Stomach (tissue), 9 donors: ENCODE data around the gene TOMM40. TPM values are rescaled to one million over a fixed set of nuclear protein-coding genes. Genes with fewer than 3 reads are reported as not detected.
"Not testable (repeated sequence)": the region's sequence is repeated elsewhere in the genome, so short reads cannot be mapped to it uniquely, and the experiment has no call there.

Experiments used
- DNase-seq, 2 donors: peaks; one replicate each; pipeline versions ENCODE4 v3.0.0 to v3.0.0-alpha.2; 2013 to 2019
- H3K27ac ChIP-seq, 5 donors: fragments of 200-600 bp in 4 of 5; sonication (generic) in 4 of 5; one replicate each; pipeline ENCODE4 v1.5.1; 2013 to 2019; ENCODE audit warnings: mild to moderate bottlenecking in 1 of 5, moderate library complexity in 1 of 5
- H3K27me3 ChIP-seq, 3 donors: fragments of 200-600 bp; sonication (generic); one replicate each; pipeline ENCODE4 v1.5.1; 2017 to 2019; ENCODE audit warnings: mixed run types in 1 of 3
- H3K36me3 ChIP-seq, 4 donors: fragments of 200-600 bp; sonication (generic); 1 replicate in 3 of 4; 2 replicates in 1 of 4; pipeline ENCODE4 v1.5.1; 2016 to 2019
- H3K4me1 ChIP-seq, 4 donors: fragments of 200-600 bp; sonication (generic); one replicate each; pipeline ENCODE4 v1.5.1; 2016 to 2019
- H3K4me3 ChIP-seq, 4 donors: fragments of 200-600 bp; sonication (generic) in 3 of 4; one replicate each; pipeline ENCODE4 v1.5.1; 2016 to 2019; ENCODE audit warnings: mild to moderate bottlenecking in 1 of 4
- H3K9me3 ChIP-seq, 4 donors: fragments of 200-600 bp; sonication (generic); one replicate each; pipeline ENCODE4 v1.5.1; 2016 to 2019
- EP300 ChIP-seq: sonication (generic); formaldehyde crosslinking; IDR thresholded peaks from one replicate; pipeline ENCODE4 v1.6.1; 2017; ENCODE audit warnings: antibody characterized with exemption
- POLR2A ChIP-seq, 4 donors: fragments of 450-650 bp; IDR thresholded peaks; one replicate each; pipeline ENCODE4 v1.6.1; 2016; ENCODE audit warnings: antibody characterized with exemption in 4 of 4, control low read depth in 2 of 4, mild to moderate bottlenecking in 1 of 4, moderate library complexity in 1 of 4
- POLR2AphosphoS5 ChIP-seq, 3 donors: sonication (generic); formaldehyde crosslinking; IDR thresholded peaks; one replicate each; pipeline ENCODE4 v1.6.1; 2016; ENCODE audit warnings: antibody characterized with exemption in 3 of 3
- WGBS, 5 donors: extraction: QIAGEN DNeasy Blood & Tissue Kit in 3 of 5; methylation state at CpG; one replicate each; pipeline versions ENCODE4 v1.1.5 to v1.1.7; 2013 to 2018; 5-methylcytosine and 5-hydroxymethylcytosine counted together
- intact Hi-C: fragments of 100-400 bp; cut with DNase I; formaldehyde crosslinking; loops from one replicate; pipeline ENCODE4 v1.15.1; 2023; ENCODE audit warnings: low total_unique reads
- polyA plus RNA-seq, 3 donors: library from polyadenylated mRNA; stranded (reverse); fragments of 200-250 nt; gene quantifications; one replicate each; pipeline ENCODE4 v1.2.3, GENCODE V29; 2013
- total RNA-seq, 5 donors: library from RNA; depleted of rRNA; stranded (reverse); fragments of >200 nt; gene quantifications; one replicate each; pipeline versions ENCODE4 v1.1.0 to v1.2.3, GENCODE V29; 2014 to 2016
- TF ChIP-seq, protein P1 (sequence below), 7 experiments: fragments of 450-650 bp in 4 of 7; fragments of 200-600 bp in 3 of 7; sonication (generic) in 3 of 7; IDR thresholded peaks; one replicate each; pipeline ENCODE4 v1.5.1; 2016 to 2019; ENCODE audit warnings: antibody characterized with exemption in 7 of 7, control low read depth in 2 of 7, mild to moderate bottlenecking in 1 of 7
- donor health status: healthy with polysubstance abuse.
- donor health status: Bipolar disorder and iron deficiency.
- donor health status: healthy.

The TOMM40 gene
- total and polyA plus RNA-seq, 8 donors: 7.1 to 100 (median 25.5) TPM

DNA sequence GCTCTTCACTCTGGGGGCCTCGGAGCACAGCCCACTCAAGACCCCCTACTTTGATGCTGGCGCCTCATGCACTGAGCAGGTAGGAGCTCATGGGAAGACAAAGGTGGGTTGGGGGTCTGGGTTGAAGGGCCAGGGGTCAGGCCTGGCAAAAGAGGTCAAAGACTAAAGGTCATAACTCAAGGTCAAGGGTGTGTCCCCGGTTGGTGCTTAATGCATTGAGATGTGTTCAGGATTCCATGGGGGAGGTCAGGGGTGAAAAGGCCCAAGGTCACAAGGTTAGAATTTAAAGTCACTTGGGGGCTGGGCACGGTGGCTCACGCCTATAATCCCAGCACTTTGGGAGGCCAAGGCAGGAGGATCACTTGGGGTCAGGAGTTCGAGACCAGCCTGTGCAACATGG lies 4.9 kb upstream of the TOMM40 start:
- Histone ChIP-seq H3K27ac (no peak overlapping the region), H3K36me3 (peaks cover 28 to 64% (median 61%) of the 10 kb centered on the region in 4 donors), H3K4me1 (peaks cover 9 to 13% (median 11%) of the 10 kb centered on the region in 4 donors), H3K4me3 (no peak overlapping the region), H3K27me3 (no peaks in the 10 kb centered on the region), H3K9me3 (no peaks in the 10 kb centered on the region)
- no peak for TF ChIP-seq POLR2AphosphoS5 (IDR thresholded peaks at IDR 0.05)
- TF ChIP-seq, protein P1, sequence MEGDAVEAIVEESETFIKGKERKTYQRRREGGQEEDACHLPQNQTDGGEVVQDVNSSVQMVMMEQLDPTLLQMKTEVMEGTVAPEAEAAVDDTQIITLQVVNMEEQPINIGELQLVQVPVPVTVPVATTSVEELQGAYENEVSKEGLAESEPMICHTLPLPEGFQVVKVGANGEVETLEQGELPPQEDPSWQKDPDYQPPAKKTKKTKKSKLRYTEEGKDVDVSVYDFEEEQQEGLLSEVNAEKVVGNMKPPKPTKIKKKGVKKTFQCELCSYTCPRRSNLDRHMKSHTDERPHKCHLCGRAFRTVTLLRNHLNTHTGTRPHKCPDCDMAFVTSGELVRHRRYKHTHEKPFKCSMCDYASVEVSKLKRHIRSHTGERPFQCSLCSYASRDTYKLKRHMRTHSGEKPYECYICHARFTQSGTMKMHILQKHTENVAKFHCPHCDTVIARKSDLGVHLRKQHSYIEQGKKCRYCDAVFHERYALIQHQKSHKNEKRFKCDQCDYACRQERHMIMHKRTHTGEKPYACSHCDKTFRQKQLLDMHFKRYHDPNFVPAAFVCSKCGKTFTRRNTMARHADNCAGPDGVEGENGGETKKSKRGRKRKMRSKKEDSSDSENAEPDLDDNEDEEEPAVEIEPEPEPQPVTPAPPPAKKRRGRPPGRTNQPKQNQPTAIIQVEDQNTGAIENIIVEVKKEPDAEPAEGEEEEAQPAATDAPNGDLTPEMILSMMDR (IDR thresholded peaks at IDR 0.05): no peak
- no peak for TF ChIP-seq EP300
- TF ChIP-seq POLR2A (IDR thresholded peaks at IDR 0.05): no peak
- 90 to 95% (median 92%) methylated on average over 6 of the region's 6 CpGs for WGBS, 5 donors
- no peak for DNase-seq
- intact Hi-C loops: no loop called here

DNA sequence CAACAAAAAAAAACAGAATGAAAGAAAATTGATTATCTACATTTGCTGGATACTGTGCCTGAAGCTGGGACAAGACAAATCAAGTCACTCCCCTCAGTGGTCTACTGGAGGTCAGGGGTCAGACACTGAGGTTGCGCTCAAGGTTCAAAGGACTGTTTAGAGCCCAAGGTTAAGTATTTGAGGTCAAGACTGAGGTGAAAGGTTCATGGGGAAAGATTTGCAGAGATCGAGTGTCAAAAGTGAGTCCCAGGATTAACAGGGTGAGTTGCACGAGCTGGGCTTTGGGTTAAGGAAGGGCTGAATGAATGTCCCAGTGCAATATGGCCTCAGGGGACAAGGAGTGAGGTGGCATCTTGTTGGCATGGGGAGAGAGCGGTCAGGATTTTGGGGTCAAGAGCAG lies 3.4 kb upstream of the TOMM40 start:
- Histone ChIP-seq H3K27me3 (no peaks in the 10 kb centered on the region), H3K36me3 (peaks cover 28 to 65% (median 64%) of the 10 kb centered on the region in 4 donors), H3K9me3 (no peaks in the 10 kb centered on the region), H3K27ac (no peak overlapping the region), H3K4me3 (no peak overlapping the region), H3K4me1 (peaks cover 19 to 25% (median 25%) of the 10 kb centered on the region in 4 donors)
- intact Hi-C loops: no loop called here
- 82 to 90% (median 88%) methylated on average over 4 of the region's 4 CpGs for WGBS, 5 donors
- no peak for DNase-seq
- TF ChIP-seq, protein P1 (IDR thresholded peaks at IDR 0.05): no peak
- no peak for TF ChIP-seq EP300
- no peak for TF ChIP-seq POLR2A (IDR thresholded peaks at IDR 0.05)
- no peak for TF ChIP-seq POLR2AphosphoS5 (IDR thresholded peaks at IDR 0.05)

DNA sequence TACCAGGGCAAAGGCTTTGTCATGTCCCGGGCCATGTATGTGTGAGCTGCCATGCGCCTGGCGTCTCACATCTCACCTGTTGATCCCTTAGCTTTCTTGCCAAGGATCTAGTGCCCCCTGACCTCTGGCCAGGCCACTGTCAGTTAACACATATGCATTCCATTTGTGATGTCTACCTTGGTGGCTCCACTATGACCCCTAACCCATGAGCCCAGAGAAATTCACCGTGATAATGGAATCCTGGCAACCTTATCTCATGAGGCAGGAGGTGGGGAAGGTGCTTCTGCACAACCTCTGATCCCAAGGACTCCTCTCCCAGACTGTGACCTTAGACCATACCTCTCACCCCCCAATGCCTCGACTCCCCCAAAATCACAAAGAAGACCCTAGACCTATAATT lies 2.7 kb upstream of the TOMM40 start:
- intact Hi-C loops, H3K4me3 ChIP-seq, H3K9me3 ChIP-seq, DNase-seq, H3K27me3 ChIP-seq, H3K27ac ChIP-seq: not testable (repeated sequence)
- peaks cover 33 to 66% (median 65%) of the 10 kb centered on the region in 4 donors for H3K36me3 ChIP-seq
- WGBS, 5 donors: 86 to 94% (median 88%) methylated on average over 5 of the region's 5 CpGs
- peaks cover 20 to 32% (median 27%) of the 10 kb centered on the region in 4 donors for H3K4me1 ChIP-seq

DNA sequence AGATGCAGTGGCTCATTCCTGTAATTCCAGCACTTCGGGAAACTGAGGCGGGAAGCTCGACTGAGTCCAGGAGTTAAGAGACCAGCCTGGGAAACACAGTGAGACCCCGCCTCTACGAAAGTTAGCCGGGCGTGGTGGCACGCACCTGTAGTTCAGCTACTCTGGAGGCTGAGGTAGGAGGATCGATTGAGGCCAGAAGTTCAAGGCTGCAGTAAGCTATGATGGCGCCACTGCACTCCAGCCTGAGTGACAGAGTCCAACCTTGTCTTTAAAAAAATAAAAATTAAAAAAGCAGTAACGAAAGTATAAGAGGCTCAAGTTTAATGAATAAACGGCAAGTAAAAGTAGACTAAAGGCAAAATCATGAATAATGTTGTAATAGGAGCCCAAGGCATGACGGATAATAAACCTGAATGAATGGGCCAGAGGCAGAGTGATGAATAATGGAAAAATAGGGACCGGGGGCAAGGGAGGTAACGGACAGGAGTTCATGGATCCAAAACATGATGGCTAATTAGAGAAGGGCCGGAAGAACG lies 1.2 kb upstream of the TOMM40 start:
- Histone ChIP-seq H3K9me3 (no peaks in the 10 kb centered on the region), H3K4me3 (peak overlapping the region; percentile 47 to 95 (median 52)), H3K36me3 (peaks cover 44 to 66% (median 65%) of the 10 kb centered on the region in 4 donors), H3K27ac (peak overlapping the region in 4 of 5 donors; percentile 93 to 96 (median 94)), H3K4me1 (peaks cover 20 to 37% (median 27%) of the 10 kb centered on the region in 4 donors), H3K27me3 (no peaks in the 10 kb centered on the region)
- DNase-seq: no peak
- intact Hi-C loops: no loop called here
- TF ChIP-seq EP300 (no peak), POLR2AphosphoS5 (IDR thresholded peaks at IDR 0.05) (no peak), POLR2A (IDR thresholded peaks at IDR 0.05) (no peak)
- 52 to 56% (median 54%) methylated on average over 17 of the region's 17 CpGs for WGBS, 5 donors

DNA sequence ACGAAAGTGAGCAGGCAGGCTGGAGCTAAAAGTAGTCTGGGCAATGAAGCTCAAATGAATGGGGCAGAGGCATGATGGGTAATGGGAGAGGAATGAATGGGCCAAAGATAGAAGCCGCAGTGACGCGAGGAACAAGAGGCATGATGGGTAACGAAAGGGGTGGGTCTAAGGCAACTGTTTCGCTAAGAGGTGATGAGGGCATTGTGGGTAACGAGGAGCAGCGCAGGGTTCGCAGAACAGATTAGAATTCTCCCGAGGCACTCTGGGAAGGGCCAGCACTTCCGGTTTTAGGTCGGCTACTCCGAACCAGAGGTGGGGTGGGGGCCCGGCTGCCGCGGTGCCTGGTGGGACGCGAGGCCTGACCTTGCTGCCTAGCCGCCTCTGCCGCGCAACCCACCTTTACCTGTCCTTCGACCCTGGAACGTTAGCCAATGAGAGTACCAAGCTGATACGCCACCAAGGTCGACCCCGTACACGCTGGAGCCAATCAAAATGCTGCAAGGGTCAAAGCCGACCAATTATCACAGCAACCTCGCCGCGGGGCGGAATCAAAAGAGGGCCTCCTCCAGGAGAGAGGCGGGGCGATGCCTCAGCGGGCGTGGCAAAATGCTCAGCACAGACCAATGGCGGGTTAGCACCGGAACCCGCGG lies 563 bp upstream of the TOMM40 start:
- peak in 1 of 2 donors; percentile 100 for DNase-seq
- WGBS, 5 donors: 0 to 1% (median 0%) methylated on average over 27 to 40 of the region's 40 CpGs
- H3K27ac ChIP-seq: peak overlapping the region; percentile 91 to 96 (median 94)
- intact Hi-C loops: no loop called here
- no peaks in the 10 kb centered on the region for H3K9me3 ChIP-seq
- TF ChIP-seq EP300 (no peak), POLR2AphosphoS5 (IDR thresholded peaks at IDR 0.05) (peak; percentile 78 to 97 (median 96)), POLR2A (IDR thresholded peaks at IDR 0.05) (no peak)
- TF ChIP-seq, protein P1 (IDR thresholded peaks at IDR 0.05): peak in 1 of 7 experiments; percentile 11
- peak overlapping the region; percentile 47 to 95 (median 52) for H3K4me3 ChIP-seq
- peaks cover 47 to 66% (median 66%) of the 10 kb centered on the region in 4 donors for H3K36me3 ChIP-seq
- H3K27me3 ChIP-seq: no peaks in the 10 kb centered on the region
- peaks cover 20 to 37% (median 27%) of the 10 kb centered on the region in 4 donors for H3K4me1 ChIP-seq
